Fibroblast of lung (primary cell): Measurements from ENCODE around the gene PIK3R4. TPM values are rescaled to one million over a fixed set of nuclear protein-coding genes. Genes with fewer than 3 reads are reported as not detected.

Experiments
- DNase-seq, 2 donors: peaks; one replicate each; pipeline versions ENCODE4 v3.0.0 to v3.0.0-alpha.2; 2010; ENCODE audit warnings: low read depth in 2 of 2
- H2AFZ ChIP-seq: 2 replicates; pipeline ENCODE4 v1.5.1; 2012; ENCODE audit warnings: low read length, control low read depth, inconsistent platforms
- H3K27ac ChIP-seq: 2 replicates; pipeline ENCODE4 v1.5.1; 2011; ENCODE audit warnings: low read length, control low read depth; ENCODE audit not compliant: insufficient read depth
- H3K27me3 ChIP-seq: 2 replicates; pipeline ENCODE4 v1.5.1; 2011; ENCODE audit warnings: mild to moderate bottlenecking, low read length; ENCODE audit not compliant: control insufficient read depth, insufficient read depth
- H3K36me3 ChIP-seq: 2 replicates; pipeline ENCODE4 v1.5.1; 2011; ENCODE audit warnings: low read length; ENCODE audit not compliant: control insufficient read depth, insufficient read depth
- H3K4me1 ChIP-seq: 2 replicates; pipeline ENCODE4 v1.5.1; 2011; ENCODE audit warnings: low read length; ENCODE audit not compliant: control insufficient read depth, insufficient read depth; ENCODE audit errors: extremely low read depth
- H3K4me2 ChIP-seq: 2 replicates; pipeline ENCODE4 v1.5.1; 2011; ENCODE audit warnings: low read length, control low read depth; ENCODE audit not compliant: insufficient read depth; ENCODE audit errors: extremely low read depth
- H3K4me3 ChIP-seq, 4 experiments: fragments of 200-600 bp in 1 of 4; sonication (generic) in 1 of 4; replicated peaks in 1 of 4; 2 replicates each; pipeline ENCODE4 v1.5.1; 2011 to 2016; ENCODE audit warnings: low read length in 4 of 4, low read depth in 3 of 4, mild to moderate bottlenecking in 3 of 4, control low read depth in 2 of 4, inconsistent platforms in 1 of 4, mixed read lengths in 1 of 4; ENCODE audit not compliant: insufficient read depth in 1 of 4; ENCODE audit errors: control extremely low read depth in 1 of 4
- H3K79me2 ChIP-seq: 2 replicates; pipeline ENCODE4 v1.5.1; 2012; ENCODE audit warnings: mild to moderate bottlenecking, low read length, inconsistent platforms; ENCODE audit not compliant: control insufficient read depth, insufficient read depth
- H3K9ac ChIP-seq: 2 replicates; pipeline ENCODE4 v1.5.1; 2011; ENCODE audit warnings: mild to moderate bottlenecking, low read length, control low read depth; ENCODE audit not compliant: insufficient read depth
- H3K9me3 ChIP-seq: 2 replicates; pipeline ENCODE4 v1.5.1; 2012; ENCODE audit warnings: low read depth, low read length; ENCODE audit not compliant: control insufficient read depth, insufficient read depth
- H4K20me1 ChIP-seq: 2 replicates; pipeline ENCODE4 v1.5.1; 2011; ENCODE audit warnings: low read length; ENCODE audit not compliant: control insufficient read depth, insufficient read depth; ENCODE audit errors: extremely low read depth
- EZH2 ChIP-seq: IDR thresholded peaks from 2 replicates; pipeline ENCODE4 v1.5.1; 2012; ENCODE audit warnings: low read length, control low read depth, mild to moderate bottlenecking; ENCODE audit errors: missing control alignments
- polyA plus RNA-seq, 2 donors: library from polyadenylated mRNA; depleted of rRNA in 1 of 2; stranded (reverse) in 1 of 2; unstranded in 1 of 2; fragments of >200 nt; gene quantifications; 2 replicates each; pipeline ENCODE4 v1.2.1, GENCODE V29; 2011 to 2012; ENCODE audit warnings: missing spikeins in 1 of 2
- total RNA-seq: library from RNA; depleted of rRNA; stranded (reverse); fragments of >200 nt; gene quantifications from 2 replicates; pipeline ENCODE4 v1.2.1, GENCODE V29; 2014
- TF ChIP-seq, protein P1 (sequence below), 2 donors: IDR thresholded peaks in 1 of 2; conservative IDR thresholded peaks in 1 of 2; 1 replicate in 1 of 2; 2 replicates in 1 of 2; pipeline ENCODE4 v1.5.1; 2011 to 2012; ENCODE audit warnings: low read length in 2 of 2, control low read depth in 1 of 2, inconsistent platforms in 1 of 2, low read depth in 1 of 2, mild to moderate bottlenecking in 1 of 2

The PIK3R4 gene
- total and polyA plus RNA-seq, 2 donors (not counting 1 experiment from before 2014, with no cell fraction given): 33.4 to 44.6 TPM

DNA sequence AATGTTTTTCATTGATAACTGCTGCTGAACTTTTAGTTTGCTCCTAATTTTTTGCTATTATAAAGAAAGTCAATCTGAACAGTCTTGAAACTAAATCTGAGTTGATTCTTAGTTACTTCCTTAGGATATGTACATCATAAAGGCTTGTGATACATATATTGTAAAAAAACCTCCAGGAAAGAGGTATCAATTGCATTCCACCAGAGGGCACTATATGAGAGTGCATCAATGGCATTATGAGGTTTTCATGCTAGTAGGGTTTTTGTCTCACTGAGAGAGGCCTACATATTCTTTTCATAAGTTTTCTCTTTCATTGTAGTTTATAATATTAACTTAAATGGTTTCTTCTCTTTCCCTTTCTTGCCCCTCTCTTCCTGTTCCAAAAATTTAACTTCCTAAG, 46.9 kb downstream of the PIK3R4 start:
- Histone ChIP-seq H3K4me1 (no peaks in the 10 kb centered on the region), H3K27ac (no peak overlapping the region), H3K4me2 (no peak overlapping the region), H3K9me3 (no peaks in the 10 kb centered on the region), H4K20me1 (no peaks in the 10 kb centered on the region), H3K4me3 (no peak overlapping the region), H3K9ac (no peak overlapping the region), H3K27me3 (no peaks in the 10 kb centered on the region), H3K79me2 (no peaks in the 10 kb centered on the region), H3K36me3 (peaks cover 2% of the 10 kb centered on the region), H2AFZ (no peak overlapping the region)
- TF ChIP-seq, protein P1, sequence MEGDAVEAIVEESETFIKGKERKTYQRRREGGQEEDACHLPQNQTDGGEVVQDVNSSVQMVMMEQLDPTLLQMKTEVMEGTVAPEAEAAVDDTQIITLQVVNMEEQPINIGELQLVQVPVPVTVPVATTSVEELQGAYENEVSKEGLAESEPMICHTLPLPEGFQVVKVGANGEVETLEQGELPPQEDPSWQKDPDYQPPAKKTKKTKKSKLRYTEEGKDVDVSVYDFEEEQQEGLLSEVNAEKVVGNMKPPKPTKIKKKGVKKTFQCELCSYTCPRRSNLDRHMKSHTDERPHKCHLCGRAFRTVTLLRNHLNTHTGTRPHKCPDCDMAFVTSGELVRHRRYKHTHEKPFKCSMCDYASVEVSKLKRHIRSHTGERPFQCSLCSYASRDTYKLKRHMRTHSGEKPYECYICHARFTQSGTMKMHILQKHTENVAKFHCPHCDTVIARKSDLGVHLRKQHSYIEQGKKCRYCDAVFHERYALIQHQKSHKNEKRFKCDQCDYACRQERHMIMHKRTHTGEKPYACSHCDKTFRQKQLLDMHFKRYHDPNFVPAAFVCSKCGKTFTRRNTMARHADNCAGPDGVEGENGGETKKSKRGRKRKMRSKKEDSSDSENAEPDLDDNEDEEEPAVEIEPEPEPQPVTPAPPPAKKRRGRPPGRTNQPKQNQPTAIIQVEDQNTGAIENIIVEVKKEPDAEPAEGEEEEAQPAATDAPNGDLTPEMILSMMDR (conservative IDR thresholded peaks at IDR 0.05 in 1 of 2, IDR thresholded peaks at IDR 0.05 in 1 of 2; ENCODE audit: low read depth in 1 of 2, low read length in 2 of 2): peak; percentile 27 to 52
- no peak for TF ChIP-seq EZH2
- DNase-seq: peak in 1 of 2 donors; percentile 37

DNA sequence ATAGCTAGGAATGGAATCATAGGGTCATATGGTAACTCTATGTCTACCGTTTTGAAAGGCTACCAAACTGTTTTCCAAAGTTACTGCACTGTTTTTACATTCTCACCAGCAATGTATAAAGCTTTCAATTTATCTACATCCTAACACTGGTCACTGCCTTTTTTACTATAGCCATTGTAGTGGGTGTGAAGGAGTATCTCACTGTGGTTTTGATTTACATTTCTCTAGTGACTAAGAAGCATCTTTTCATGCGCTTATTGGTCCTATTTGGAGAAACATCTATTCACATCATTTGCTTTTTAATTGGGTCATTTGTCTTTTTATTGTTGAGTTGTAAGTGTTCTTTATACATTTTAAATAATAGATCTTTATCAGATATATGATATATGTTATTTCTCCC, 53.3 kb downstream of the PIK3R4 start:
- H3K4me3 ChIP-seq: no peak overlapping the region
- H3K9ac ChIP-seq: no peak overlapping the region
- H3K27ac ChIP-seq: no peak overlapping the region
- no peak overlapping the region for H3K4me2 ChIP-seq
- no peaks in the 10 kb centered on the region for H3K4me1 ChIP-seq
- no peaks in the 10 kb centered on the region for H3K79me2 ChIP-seq
- no peak overlapping the region for H2AFZ ChIP-seq
- H3K9me3 ChIP-seq: no peaks in the 10 kb centered on the region
- no peaks in the 10 kb centered on the region for H4K20me1 ChIP-seq
- TF ChIP-seq EZH2: no peak
- TF ChIP-seq, protein P1 (conservative IDR thresholded peaks at IDR 0.05 in 1 of 2, IDR thresholded peaks at IDR 0.05 in 1 of 2; ENCODE audit: low read depth in 1 of 2, low read length in 2 of 2): no peak
- DNase-seq: no peak
- H3K27me3 ChIP-seq: no peaks in the 10 kb centered on the region
- no peaks in the 10 kb centered on the region for H3K36me3 ChIP-seq

DNA sequence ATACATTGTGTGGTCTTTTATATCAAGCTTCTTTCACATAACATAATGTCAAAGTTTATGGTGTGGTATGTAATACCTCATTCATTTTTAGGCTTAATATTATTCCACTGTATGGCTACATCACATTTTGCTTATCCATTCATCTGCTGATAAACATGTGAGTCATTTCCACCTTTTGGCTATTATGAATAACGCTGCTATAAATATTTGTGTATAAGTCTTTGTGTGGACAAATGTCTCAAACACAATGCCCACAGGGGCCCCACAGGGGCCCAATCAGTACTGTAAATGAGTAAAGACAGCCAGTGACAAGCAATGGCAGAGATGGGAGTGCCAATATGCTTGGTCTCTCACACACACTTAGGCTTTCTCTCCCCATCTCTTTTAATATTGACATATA, 54.2 kb downstream of the PIK3R4 start:
- TF ChIP-seq, protein P1 (conservative IDR thresholded peaks at IDR 0.05 in 1 of 2, IDR thresholded peaks at IDR 0.05 in 1 of 2; ENCODE audit: low read depth in 1 of 2, low read length in 2 of 2): no peak
- no peak for TF ChIP-seq EZH2
- DNase-seq: peak in 1 of 2 donors; percentile 19
- H3K4me1 ChIP-seq: no peaks in the 10 kb centered on the region
- H3K4me3 ChIP-seq: no peak overlapping the region
- no peaks in the 10 kb centered on the region for H3K36me3 ChIP-seq
- no peaks in the 10 kb centered on the region for H3K9me3 ChIP-seq
- H3K79me2 ChIP-seq: no peaks in the 10 kb centered on the region
- no peak overlapping the region for H2AFZ ChIP-seq
- no peaks in the 10 kb centered on the region for H3K27me3 ChIP-seq
- no peaks in the 10 kb centered on the region for H4K20me1 ChIP-seq
- H3K4me2 ChIP-seq: no peak overlapping the region
- no peak overlapping the region for H3K9ac ChIP-seq
- H3K27ac ChIP-seq: no peak overlapping the region
